GM12872 (cell line): ENCODE measurements around the gene PANX3.

Experiments
- TF ChIP-seq, protein P1 (sequence below): IDR thresholded peaks from 3 replicates; pipeline ENCODE4 v1.5.1; 2011; ENCODE audit warnings: low read depth, mild to moderate bottlenecking, low read length, moderate library complexity; ENCODE audit not compliant: insufficient read depth

Gene PANX3

DNA sequence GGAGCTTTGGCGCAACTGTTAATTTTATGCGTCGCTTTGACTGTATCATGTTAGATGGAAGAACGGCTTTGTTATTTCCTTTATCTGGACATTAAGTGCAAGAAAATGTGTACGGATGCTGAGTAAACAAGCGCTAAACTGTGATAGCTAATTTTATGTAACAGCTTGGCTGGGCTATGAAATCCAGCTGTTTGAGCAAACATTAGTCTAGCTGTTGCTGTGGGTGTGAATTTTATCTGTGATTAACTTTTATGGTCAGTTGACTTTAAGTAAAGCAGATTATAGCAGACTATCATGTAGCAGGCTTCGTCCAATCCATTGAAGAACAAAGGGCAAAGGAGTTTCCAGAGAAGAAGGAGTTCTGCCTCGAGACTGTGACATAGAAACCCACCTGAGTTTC is 27.4 kb upstream of the PANX3 start:
- TF ChIP-seq, protein P1, sequence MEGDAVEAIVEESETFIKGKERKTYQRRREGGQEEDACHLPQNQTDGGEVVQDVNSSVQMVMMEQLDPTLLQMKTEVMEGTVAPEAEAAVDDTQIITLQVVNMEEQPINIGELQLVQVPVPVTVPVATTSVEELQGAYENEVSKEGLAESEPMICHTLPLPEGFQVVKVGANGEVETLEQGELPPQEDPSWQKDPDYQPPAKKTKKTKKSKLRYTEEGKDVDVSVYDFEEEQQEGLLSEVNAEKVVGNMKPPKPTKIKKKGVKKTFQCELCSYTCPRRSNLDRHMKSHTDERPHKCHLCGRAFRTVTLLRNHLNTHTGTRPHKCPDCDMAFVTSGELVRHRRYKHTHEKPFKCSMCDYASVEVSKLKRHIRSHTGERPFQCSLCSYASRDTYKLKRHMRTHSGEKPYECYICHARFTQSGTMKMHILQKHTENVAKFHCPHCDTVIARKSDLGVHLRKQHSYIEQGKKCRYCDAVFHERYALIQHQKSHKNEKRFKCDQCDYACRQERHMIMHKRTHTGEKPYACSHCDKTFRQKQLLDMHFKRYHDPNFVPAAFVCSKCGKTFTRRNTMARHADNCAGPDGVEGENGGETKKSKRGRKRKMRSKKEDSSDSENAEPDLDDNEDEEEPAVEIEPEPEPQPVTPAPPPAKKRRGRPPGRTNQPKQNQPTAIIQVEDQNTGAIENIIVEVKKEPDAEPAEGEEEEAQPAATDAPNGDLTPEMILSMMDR, result no peak

DNA sequence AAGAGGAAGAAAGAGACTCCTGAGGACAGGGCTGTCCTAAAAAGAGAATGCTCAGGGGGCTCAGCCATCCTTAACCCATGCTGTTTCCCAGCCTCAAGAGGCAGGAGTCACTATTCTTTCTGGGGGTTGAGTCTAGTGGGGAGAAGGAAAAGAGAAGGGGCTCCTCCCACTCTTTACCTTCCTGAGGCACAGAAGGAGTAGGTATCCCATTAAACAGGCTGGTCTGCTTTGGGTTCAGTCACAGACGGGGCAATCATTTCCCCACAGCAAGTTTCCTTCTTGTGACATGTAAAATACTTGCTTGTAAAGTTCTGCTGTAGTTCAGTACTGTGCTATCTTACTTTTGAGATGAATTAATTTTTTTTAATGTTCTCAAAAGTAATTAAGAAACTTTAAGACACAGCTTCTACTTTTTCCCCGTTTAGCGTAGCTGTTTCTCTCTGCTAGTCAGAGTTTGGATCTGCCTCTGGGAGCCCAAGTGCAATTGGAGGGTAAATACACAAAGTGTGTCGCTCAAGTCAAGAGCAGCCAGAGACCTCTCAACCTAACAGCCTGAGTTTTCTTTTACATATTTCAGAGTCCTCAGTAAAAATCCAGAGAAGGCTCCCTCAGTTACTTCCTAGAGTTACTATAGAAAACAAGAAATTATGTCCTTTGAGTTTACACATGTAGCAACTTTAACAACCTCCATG is 26.4 kb upstream of the PANX3 start:
- TF ChIP-seq, protein P1, result no peak

DNA sequence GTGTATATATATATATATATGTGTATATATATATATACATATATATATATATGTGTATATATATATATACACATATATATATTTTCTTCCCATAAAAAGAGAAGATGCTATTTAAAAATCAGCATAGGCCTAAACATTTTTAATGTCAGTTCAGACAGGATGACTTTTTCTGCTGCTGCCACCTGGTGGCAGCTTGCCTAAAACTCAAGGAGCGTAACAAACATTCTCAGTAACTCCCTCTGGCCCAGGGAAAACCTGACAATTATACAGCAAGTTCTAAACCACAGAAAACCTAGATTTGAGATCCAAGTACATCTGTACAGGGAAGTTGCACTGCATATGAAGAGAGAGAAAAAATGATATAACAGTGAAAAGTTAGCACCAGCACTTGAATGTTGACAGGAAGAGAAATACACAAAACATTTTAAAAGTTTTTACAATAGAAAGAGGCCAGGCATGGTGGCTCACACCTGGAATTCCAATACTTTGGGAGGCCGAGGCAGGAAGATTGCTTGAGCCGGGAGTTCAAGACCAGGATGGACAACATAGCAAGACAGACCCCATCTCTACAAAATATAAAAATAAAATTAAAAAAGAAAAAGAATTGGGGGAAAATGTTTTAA is 24.9 kb upstream of the PANX3 start:
- TF ChIP-seq, protein P1, result peak; percentile 68

DNA sequence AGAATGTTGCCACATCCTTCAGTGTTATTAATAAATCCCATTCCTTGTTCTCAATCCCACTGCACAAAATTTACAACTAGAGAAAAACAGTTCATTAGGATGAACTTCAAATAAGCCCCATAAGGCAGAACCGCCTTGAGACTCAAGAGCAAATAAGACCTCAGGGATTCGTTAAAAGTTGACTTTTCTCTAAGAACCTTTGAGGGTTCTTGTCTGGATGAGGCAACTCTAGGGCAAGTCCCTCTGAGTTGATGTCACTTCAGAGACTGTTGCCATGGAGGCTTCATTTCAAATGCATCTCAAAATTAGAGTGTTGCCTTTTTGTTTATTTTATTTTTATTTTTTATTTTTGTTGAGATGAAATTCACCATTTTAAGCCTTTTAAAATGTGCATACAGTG is 19.8 kb upstream of the PANX3 start:
- TF ChIP-seq, protein P1, result no peak

DNA sequence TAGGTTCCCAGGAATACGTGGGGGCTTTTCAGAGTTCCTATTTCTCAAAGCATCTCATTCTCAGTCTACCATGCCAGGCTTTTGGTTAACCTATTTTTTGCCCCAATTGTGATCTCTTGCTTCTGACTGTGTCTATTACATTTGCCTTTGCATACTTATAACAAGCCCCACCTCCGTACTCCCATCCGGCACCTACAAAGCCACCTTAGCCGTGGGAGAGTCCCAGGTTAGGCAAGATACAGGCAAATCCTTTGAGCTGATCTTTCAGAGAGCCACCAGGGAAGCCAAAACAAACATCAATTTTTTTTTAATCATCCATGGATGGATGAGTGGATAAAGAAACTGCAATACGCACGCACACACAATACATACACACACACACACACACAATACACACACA is 18.6 kb upstream of the PANX3 start:
- TF ChIP-seq, protein P1, result no peak

DNA sequence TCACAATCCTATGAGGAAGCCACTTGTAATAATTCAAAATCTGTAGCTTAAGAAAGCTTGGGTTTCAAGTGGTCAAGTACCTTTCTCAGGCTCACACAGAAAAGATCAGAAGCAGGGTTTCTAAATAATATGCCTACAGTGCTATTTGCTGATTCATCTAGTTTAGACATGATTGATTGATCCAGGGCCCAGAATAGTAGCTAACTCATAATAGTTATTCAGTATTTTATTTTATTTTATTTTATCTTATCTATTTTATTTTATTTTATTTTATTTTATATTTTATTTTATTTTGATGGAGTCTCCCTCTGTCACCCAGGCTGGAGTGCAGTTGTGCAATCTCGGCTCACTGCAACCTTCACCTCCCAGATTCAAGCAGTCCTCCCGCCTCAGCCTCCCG is 15.9 kb upstream of the PANX3 start:
- TF ChIP-seq, protein P1, result no peak

DNA sequence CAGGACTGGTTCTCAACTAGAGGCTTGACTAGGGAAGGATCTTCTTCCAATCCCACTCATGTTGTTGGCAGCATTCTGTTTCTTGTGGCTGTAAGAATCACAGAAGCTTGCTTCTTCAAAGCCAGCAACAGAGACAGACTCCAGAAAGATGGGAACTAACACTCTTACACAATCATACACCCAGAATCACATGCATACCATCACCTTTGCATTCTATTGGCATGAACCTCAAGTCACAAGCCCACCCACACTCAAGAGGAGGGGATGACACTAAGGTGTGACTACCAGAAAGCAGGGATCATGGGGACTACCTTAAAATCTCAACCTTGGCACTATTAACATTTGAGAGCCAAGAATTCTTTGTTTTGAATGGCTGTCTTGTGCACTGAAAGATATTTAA is 13.6 kb upstream of the PANX3 start:
- TF ChIP-seq, protein P1, result no peak
